HepG2 (cell line): Measurements from ENCODE around the gene CDK3. TPM values are rescaled to one million over a fixed set of nuclear protein-coding genes. Genes with fewer than 3 reads are reported as not detected.

ENCODE experiments used
- ARID4A ChIP-seq: sonication (generic); formaldehyde crosslinking; IDR thresholded peaks from 2 replicates; pipeline ENCODE4 v1.5.0; 2020; ENCODE audit warnings: mild to moderate bottlenecking, missing genetic modification reagents, borderline replicate concordance
- CREB1 ChIP-seq, 2 experiments: fragments of 450-650 bp in 1 of 2; IDR thresholded peaks; 2 replicates each; pipeline ENCODE4 v1.6.1; 2016 to 2017; ENCODE audit warnings: control low read depth in 1 of 2, mild to moderate bottlenecking in 1 of 2, missing compliant biosample characterization in 1 of 2, missing genetic modification characterization in 1 of 2
- DPF2 ChIP-seq: sonication (generic); formaldehyde crosslinking; IDR thresholded peaks from 2 replicates; pipeline ENCODE4 v1.4.0; 2020; ENCODE audit warnings: mild to moderate bottlenecking, low read depth, missing genetic modification reagents, borderline replicate concordance
- FOXA3 ChIP-seq: IDR thresholded peaks from 2 replicates; pipeline ENCODE4 v1.6.1; 2016; ENCODE audit warnings: missing genetic modification reagents, missing compliant biosample characterization
- RORA ChIP-seq: sonication (generic); formaldehyde crosslinking; IDR thresholded peaks from 2 replicates; pipeline ENCODE4 v1.5.0; 2020; ENCODE audit warnings: mild to moderate bottlenecking, missing genetic modification reagents, moderate library complexity
- SP140L ChIP-seq: sonication (generic); formaldehyde crosslinking; IDR thresholded peaks from 2 replicates; pipeline ENCODE4 v1.4.0; 2020; ENCODE audit warnings: missing genetic modification reagents, borderline replicate concordance
- SRSF1 ChIP-seq: fragments of 200-400 bp; formaldehyde crosslinking; optimal IDR thresholded peaks from 2 replicates; pipeline ENCODE3; 2017; ENCODE audit warnings: mild to moderate bottlenecking, low read depth, low read length, moderate library complexity
- TBX3 ChIP-seq: fragments of 450-650 bp; IDR thresholded peaks from 2 replicates; pipeline ENCODE4 v1.6.1; 2017; ENCODE audit warnings: antibody characterized with exemption, mild to moderate bottlenecking, inconsistent platforms, borderline replicate concordance
- ZFX ChIP-seq: sonication (generic); formaldehyde crosslinking; IDR thresholded peaks from 2 replicates; pipeline ENCODE4 v1.4.0; 2020; ENCODE audit warnings: mild to moderate bottlenecking, low read depth, missing genetic modification reagents, moderate library complexity
- ZKSCAN1 ChIP-seq: fragments of 150-350 bp; IDR thresholded peaks from 2 replicates; pipeline ENCODE4 v1.6.1; 2014; ENCODE audit warnings: low read length
- ZNF207 ChIP-seq: fragments of 450-650 bp; IDR thresholded peaks from 2 replicates; pipeline ENCODE4 v1.6.1; 2016; ENCODE audit warnings: antibody characterized with exemption, borderline replicate concordance
- ZNF318 ChIP-seq: sonication (generic); formaldehyde crosslinking; IDR thresholded peaks from 2 replicates; pipeline ENCODE4 v1.4.0; 2020; ENCODE audit warnings: mild to moderate bottlenecking, missing genetic modification reagents
- ZNF605 ChIP-seq: sonication (generic); formaldehyde crosslinking; IDR thresholded peaks from 2 replicates; pipeline ENCODE4 v1.8.0; 2022; ENCODE audit warnings: mild to moderate bottlenecking, missing genetic modification reagents
- ZNF660 ChIP-seq: sonication (generic); formaldehyde crosslinking; IDR thresholded peaks from 2 replicates; pipeline ENCODE4 v1.5.1; 2020; ENCODE audit warnings: mild to moderate bottlenecking, low read depth, missing genetic modification reagents, borderline replicate concordance
- ZNF883 ChIP-seq: sonication (generic); formaldehyde crosslinking; IDR thresholded peaks from 2 replicates; pipeline ENCODE4 v1.5.1; 2020; ENCODE audit warnings: mild to moderate bottlenecking, missing genetic modification reagents; ENCODE audit errors: not compliant biosample characterization
- polyA plus RNA-seq, 8 experiments: library from polyadenylated mRNA; depleted of rRNA in 3 of 8; stranded (reverse) in 7 of 8; unstranded in 1 of 8; fragments of >200 nt; fragmentation: Illumina TruSeq in 4 of 8; extraction: Trizol in 4 of 8; gene quantifications; 2 replicates each; pipeline versions ENCODE4 v1.2.1 to v1.2.3, GENCODE V29; 2011 to 2016; ENCODE audit warnings: low read depth in 4 of 8, missing spikeins in 1 of 8, mixed read lengths in 1 of 8; ENCODE audit not compliant: insufficient read depth in 1 of 8
- total RNA-seq, 5 experiments: library from RNA; depleted of rRNA; stranded (reverse); fragments of >200 nt; fragmentation: Illumina TruSeq; extraction: Trizol; gene quantifications; 2 replicates each; pipeline ENCODE4 v1.2.3, GENCODE V29; 2016; ENCODE audit warnings: low read depth in 1 of 5

The CDK3 gene
- total and polyA plus RNA-seq, 2 of the 13 experiments (the other 11 are each of a cell fraction or from before 2014, with no cell fraction given) = 5.8 to 11.4 TPM

DNA sequence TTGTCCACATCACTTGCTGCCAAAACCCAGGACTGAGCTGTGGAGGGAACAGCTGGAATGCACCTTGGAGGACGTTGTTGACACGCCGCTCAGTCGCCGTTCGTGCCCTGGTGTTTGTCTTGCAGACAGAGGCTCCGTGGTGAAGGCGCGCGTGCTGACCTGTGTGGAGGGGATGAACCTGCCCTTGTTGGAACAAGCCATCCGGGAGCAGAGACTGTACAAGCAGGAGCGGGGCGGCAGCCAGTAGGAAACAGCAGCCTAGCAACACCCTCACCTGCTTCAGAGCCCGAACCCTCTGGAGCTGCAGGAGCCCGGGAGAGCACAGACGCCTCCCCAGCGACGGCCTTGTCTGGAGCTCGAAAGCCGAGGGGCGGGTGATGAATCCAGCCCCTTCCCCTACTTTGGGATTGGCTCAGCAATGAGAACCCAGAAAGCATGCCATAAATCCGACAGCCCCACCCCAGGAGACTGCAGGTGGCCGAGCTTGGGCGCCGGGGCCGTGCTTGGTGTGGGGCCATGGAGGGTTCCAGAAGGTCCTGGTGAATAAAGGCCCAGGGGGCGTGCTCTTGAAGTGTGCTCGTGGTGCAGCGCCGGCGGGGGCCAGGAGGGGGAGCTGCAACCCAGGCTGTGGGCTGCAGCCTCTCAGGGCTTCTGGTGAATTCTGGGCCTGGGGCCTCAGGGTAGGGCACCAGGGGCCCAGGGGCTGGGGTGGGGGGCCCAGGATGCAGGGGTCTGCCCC lies 470 bp upstream of the CDK3 start (continued):
- TF ChIP-seq RORA (CRISPR knock-in tag) (no peak), ZNF883 (CRISPR knock-in tag) (peak; percentile 72), TBX3 (no peak), ZKSCAN1 (no peak), SP140L (no peak), ZNF660 (CRISPR knock-in tag) (no peak), ZNF207 (no peak), SRSF1 (peak; percentile 38), DPF2 (CRISPR knock-in tag) (peak; percentile 39; the same call in 1 of the 2 replicates), ARID4A (CRISPR knock-in tag) (peak; percentile 71), ZNF605 (CRISPR knock-in tag) (peak; percentile 53; the same call in 1 of the 2 replicates), ZFX (CRISPR knock-in tag) (peak; percentile 68), ZNF318 (CRISPR knock-in tag) (no peak), FOXA3 (CRISPR knock-in tag) (peak; percentile 76), CREB1 (IDR thresholded peaks at IDR 0.05) (no peak), CREB1 (CRISPR knock-in tag; IDR thresholded peaks at IDR 0.05) (no peak)
